Measurements from ENCODE around the gene NKX6-2. TPM values are rescaled to one million over a fixed set of nuclear protein-coding genes. Genes with fewer than 3 reads are reported as not detected.

NKX6-2 gene
- total RNA-seq, 1 donor from 2014 or later, result not detected

GRCh38 chr10:132810807-132811700, 25.1 kb upstream of the NKX6-2 start:
- Mint-ChIP-seq H3K27ac (ENCODE audit: unreplicated experiment) (no peak overlapping the region), H3K4me3 (ENCODE audit: unreplicated experiment) (no peak overlapping the region), H3K4me1 (ENCODE audit: low read depth, unreplicated experiment) (no peaks in the 10 kb centered on the region), H3K9me3 (ENCODE audit: unreplicated experiment) (no peaks in the 10 kb centered on the region), H3K27me3 (ENCODE audit: low read depth, unreplicated experiment) (peaks cover 22% of the 10 kb centered on the region), H3K36me3 (ENCODE audit: low read depth, unreplicated experiment) (no peaks in the 10 kb centered on the region)
- Histone ChIP-seq H3K9ac (ENCODE audit: low read length) (no peak overlapping the region), H2AFZ (ENCODE audit: low read depth, low read length) (no peak overlapping the region), H3K27ac (ENCODE audit: low read depth, low read length) (no peak overlapping the region), H3K4me3 (ENCODE audit: insufficient read depth, low read depth, low read length) (no peak overlapping the region), H3K4me2 (ENCODE audit: low read length) (no peak overlapping the region), H3K36me3 (ENCODE audit: insufficient read depth, low read length) (no peaks in the 10 kb centered on the region), H3K27me3 (ENCODE audit: insufficient read depth, low read length) (no peaks in the 10 kb centered on the region), H4K20me1 (ENCODE audit: insufficient read depth, low read length) (no peaks in the 10 kb centered on the region), H3K9me3 (ENCODE audit: insufficient read depth, low read depth, low read length) (no peaks in the 10 kb centered on the region), H3K4me1 (ENCODE audit: insufficient read depth, low read length) (no peaks in the 10 kb centered on the region), H3K79me2 (ENCODE audit: insufficient read depth, low read length) (no peaks in the 10 kb centered on the region)
- no peak for DNase-seq (ENCODE audit: low read depth)
- no peak for FAIRE-seq
- TF ChIP-seq EZH2 (IDR thresholded peaks at IDR 0.05; ENCODE audit: insufficient read depth, low read length) (no peak), CTCF (IDR thresholded peaks at IDR 0.05; ENCODE audit: insufficient read depth, low read depth, low read length) (no peak)

DNA sequence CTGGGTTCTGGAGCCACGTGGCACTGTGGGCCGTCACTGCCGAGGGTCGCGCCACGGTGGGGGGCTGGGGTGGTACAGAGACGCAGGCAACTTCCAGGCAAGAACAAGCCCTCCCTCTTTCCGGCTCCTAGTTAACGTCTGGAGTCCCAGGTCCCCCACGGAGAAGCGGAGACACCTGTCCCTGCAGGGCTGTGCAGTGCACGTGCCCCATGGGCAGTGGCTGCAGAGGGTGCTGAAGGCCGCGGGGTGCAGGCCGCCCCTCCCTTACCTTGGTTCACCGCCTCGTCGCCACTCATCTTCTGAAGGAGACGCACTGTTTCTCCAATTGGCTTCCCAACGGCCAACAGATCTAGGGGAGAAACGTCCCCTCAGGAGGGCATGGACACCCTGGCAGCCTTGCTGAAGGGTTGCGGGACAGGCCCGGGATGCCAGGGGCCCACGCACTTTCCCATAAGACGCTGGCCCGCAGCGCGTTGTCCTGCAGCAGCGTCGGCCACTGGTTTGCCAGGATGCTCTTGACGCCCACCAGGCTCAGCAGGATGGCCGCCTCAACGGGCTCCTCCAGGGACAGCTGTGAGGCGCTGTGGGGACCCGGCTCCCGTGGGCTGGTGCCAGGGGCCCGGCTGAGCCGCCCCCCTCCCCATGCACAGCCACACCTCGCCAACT, 24.3 kb upstream of the NKX6-2 start:
- Histone ChIP-seq H3K4me1 (ENCODE audit: insufficient read depth, low read length) (no peaks in the 10 kb centered on the region), H3K4me3 (ENCODE audit: insufficient read depth, low read depth, low read length) (no peak overlapping the region), H2AFZ (ENCODE audit: low read depth, low read length) (no peak overlapping the region), H3K9ac (ENCODE audit: low read length) (no peak overlapping the region), H3K79me2 (ENCODE audit: insufficient read depth, low read length) (no peaks in the 10 kb centered on the region), H4K20me1 (ENCODE audit: insufficient read depth, low read length) (no peaks in the 10 kb centered on the region), H3K9me3 (ENCODE audit: insufficient read depth, low read depth, low read length) (no peaks in the 10 kb centered on the region), H3K4me2 (ENCODE audit: low read length) (no peak overlapping the region), H3K27me3 (ENCODE audit: insufficient read depth, low read length) (no peaks in the 10 kb centered on the region), H3K27ac (ENCODE audit: low read depth, low read length) (no peak overlapping the region), H3K36me3 (ENCODE audit: insufficient read depth, low read length) (no peaks in the 10 kb centered on the region)
- Mint-ChIP-seq H3K4me1 (ENCODE audit: low read depth, unreplicated experiment) (no peaks in the 10 kb centered on the region), H3K4me3 (ENCODE audit: unreplicated experiment) (no peak overlapping the region), H3K27ac (ENCODE audit: unreplicated experiment) (no peak overlapping the region), H3K9me3 (ENCODE audit: unreplicated experiment) (no peaks in the 10 kb centered on the region), H3K27me3 (ENCODE audit: low read depth, unreplicated experiment) (peaks cover 14% of the 10 kb centered on the region), H3K36me3 (ENCODE audit: low read depth, unreplicated experiment) (no peaks in the 10 kb centered on the region)
- DNase-seq (ENCODE audit: low read depth), result no peak
- TF ChIP-seq EZH2 (IDR thresholded peaks at IDR 0.05; ENCODE audit: insufficient read depth, low read length) (no peak), CTCF (IDR thresholded peaks at IDR 0.05; ENCODE audit: insufficient read depth, low read depth, low read length) (no peak)
- no peak for FAIRE-seq
